ENCODE results near the gene IGFBP2. TPM values are rescaled to one million over a fixed set of nuclear protein-coding genes. Genes with fewer than 3 reads are reported as not detected.

Gene IGFBP2
- polyA plus RNA-seq, 1 of the 3 experiments (the other 2 are of a cell fraction) = 695 TPM

- H3K79me2 ChIP-seq (ENCODE audit: insufficient read depth) = peaks cover 76% of the 10 kb centered on the region
- 81% methylated on average over 3 of the region's 4 CpGs for WGBS (ENCODE audit: low lambda C conversion rate)
- peaks cover 0 to 20% of the 10 kb centered on the region in 2 experiments for H3K36me3 ChIP-seq (replicated peaks in 1 of 2; ENCODE audit: control insufficient read depth in 1 of 2, insufficient read depth in 2 of 2, low read length in 1 of 2)
- no peaks in the 10 kb centered on the region for H3F3A ChIP-seq (replicated peaks; ENCODE audit: insufficient read depth)
- H3K9me2 ChIP-seq = no peaks in the 10 kb centered on the region
- H3K9ac ChIP-seq = no peak overlapping the region
- no peaks in the 10 kb centered on the region for H3K9me3 ChIP-seq
- H4K20me1 ChIP-seq (ENCODE audit: insufficient read depth) = no peaks in the 10 kb centered on the region; the same call in 1 of the 2 replicates
- peaks cover 20 to 26% of the 10 kb centered on the region in 2 experiments for H3K4me1 ChIP-seq (ENCODE audit: control insufficient read depth in 1 of 2, insufficient read depth in 2 of 2, low read depth in 1 of 2, low read length in 1 of 2)
- H2AFZ ChIP-seq (ENCODE audit: low read depth) = no peak overlapping the region
- TF ChIP-seq RCOR1 (IDR thresholded peaks at IDR 0.05; ENCODE audit: low read length) (no peak), FOXJ3 (CRISPR knock-in tag; IDR thresholded peaks at IDR 0.05) (no peak), PBX3 (IDR thresholded peaks at IDR 0.05) (no peak), USF1 (IDR thresholded peaks at IDR 0.05; ENCODE audit: borderline replicate concordance, low read depth) (no peak), USF2 (IDR thresholded peaks at IDR 0.05; ENCODE audit: borderline replicate concordance, low read depth, low read length) (no peak), EZH2phosphoT487 (IDR thresholded peaks at IDR 0.05; ENCODE audit: borderline replicate concordance, low read depth) (no peak), YY1 (IDR thresholded peaks at IDR 0.05; ENCODE audit: low read depth) (no peak)
- POLR2A ChIA-PET = interaction anchor here (1.1 kb wide), 1 partner anchor 9 kb away, joined by 3 read pairs; no protein-coding TSS in a partner anchor
- CTCF ChIA-PET = interaction anchor here (0.7 to 6.4 kb wide), 6 partner anchors 11 to 1342 kb away, joined by 3 to 32 read pairs (median 4); no protein-coding TSS in a partner anchor
- DNase-seq = no peak
- no peaks in the 10 kb centered on the region for H3K27me3 ChIP-seq (ENCODE audit: insufficient read depth)
- H3K4me3 ChIP-seq (ENCODE audit: low read depth in 2 of 2, low read length in 1 of 2) = no peak overlapping the region
- no peak overlapping the region for H3K4me2 ChIP-seq
- peak overlapping the region; percentile 36 to 71; a peak in 3 of 4 replicates for H3K27ac ChIP-seq (ENCODE audit: low read depth in 2 of 2, low read length in 1 of 2)
Observed at GRCh38 chr2:216644842-216645635, 11.8 kb downstream of the IGFBP2 start.

- Histone ChIP-seq H3K9ac (no peak overlapping the region), H3K9me2 (no peaks in the 10 kb centered on the region), H3K79me2 (ENCODE audit: insufficient read depth) (peaks cover 76% of the 10 kb centered on the region), H3K4me3 (ENCODE audit: low read depth in 2 of 2, low read length in 1 of 2) (no peak overlapping the region), H3K36me3 (replicated peaks in 1 of 2; ENCODE audit: control insufficient read depth in 1 of 2, insufficient read depth in 2 of 2, low read length in 1 of 2) (peaks cover 0 to 17% of the 10 kb centered on the region in 2 experiments), H3F3A (replicated peaks; ENCODE audit: insufficient read depth) (no peaks in the 10 kb centered on the region), H4K20me1 (ENCODE audit: insufficient read depth) (no peaks in the 10 kb centered on the region; the same call in 1 of the 2 replicates), H3K4me1 (ENCODE audit: control insufficient read depth in 1 of 2, insufficient read depth in 2 of 2, low read depth in 1 of 2, low read length in 1 of 2) (peaks cover 21 to 26% of the 10 kb centered on the region in 2 experiments), H3K27me3 (ENCODE audit: insufficient read depth) (no peaks in the 10 kb centered on the region), H3K4me2 (no peak overlapping the region), H2AFZ (ENCODE audit: low read depth) (no peak overlapping the region), H3K9me3 (no peaks in the 10 kb centered on the region), H3K27ac (ENCODE audit: low read depth in 2 of 2, low read length in 1 of 2) (no peak overlapping the region; a peak in 1 of 4 replicates)
- TF ChIP-seq TEAD4 (IDR thresholded peaks at IDR 0.05; ENCODE audit: borderline replicate concordance, insufficient read depth) = no peak
- no peak for TF ChIP-seq FOSL2 (IDR thresholded peaks at IDR 0.05; ENCODE audit: borderline replicate concordance, low read depth)
- no peak for TF ChIP-seq RCOR1 (IDR thresholded peaks at IDR 0.05; ENCODE audit: low read length)
- TF ChIP-seq YY1 (IDR thresholded peaks at IDR 0.05; ENCODE audit: low read depth) = no peak
- no peak for TF ChIP-seq PBX3 (IDR thresholded peaks at IDR 0.05)
- no peak for TF ChIP-seq CHD2 (IDR thresholded peaks at IDR 0.05; ENCODE audit: low read length, partially characterized antibody)
- no peak for TF ChIP-seq MXI1 (IDR thresholded peaks at IDR 0.05; ENCODE audit: low read depth, low read length)
- TF ChIP-seq EP300 (IDR thresholded peaks at IDR 0.05; ENCODE audit: borderline replicate concordance in 1 of 2, low read depth in 1 of 2, low read length in 1 of 2) = no peak
- WGBS (ENCODE audit: low lambda C conversion rate) = 80% methylated on average over 3 of the region's 3 CpGs
- ChIA-PET CTCF (interaction anchor here (2.3 to 6.4 kb wide), 2 partner anchors 20 to 125 kb away, joined by 9 to 32 read pairs; no protein-coding TSS in a partner anchor), POLR2A (interaction anchor here (1.1 kb wide), 1 partner anchor 10 kb away, joined by 3 read pairs; no protein-coding TSS in a partner anchor)
- DNase-seq = no peak
Observed at GRCh38 chr2:216645636-216645950, 12.4 kb downstream of the IGFBP2 start.
